HFF-Myc (cell line): ENCODE results near the gene METTL21A.

ENCODE experiments used
- DNase-seq: peaks from one replicate; pipeline ENCODE4 v3.0.0-alpha.2; 2011; ENCODE audit warnings: low read depth; ENCODE audit errors: extremely low read depth
- H3K4me3 ChIP-seq: replicated peaks from 2 replicates; pipeline ENCODE4 v1.5.1; 2011; ENCODE audit warnings: low read depth, mild to moderate bottlenecking, control low read depth, low read length
- TF ChIP-seq, protein P1 (sequence below): IDR thresholded peaks from 2 replicates; pipeline ENCODE4 v1.5.1; 2012; ENCODE audit warnings: mild to moderate bottlenecking, low read depth, low read length, control low read depth; ENCODE audit errors: missing control alignments

Gene METTL21A

DNA sequence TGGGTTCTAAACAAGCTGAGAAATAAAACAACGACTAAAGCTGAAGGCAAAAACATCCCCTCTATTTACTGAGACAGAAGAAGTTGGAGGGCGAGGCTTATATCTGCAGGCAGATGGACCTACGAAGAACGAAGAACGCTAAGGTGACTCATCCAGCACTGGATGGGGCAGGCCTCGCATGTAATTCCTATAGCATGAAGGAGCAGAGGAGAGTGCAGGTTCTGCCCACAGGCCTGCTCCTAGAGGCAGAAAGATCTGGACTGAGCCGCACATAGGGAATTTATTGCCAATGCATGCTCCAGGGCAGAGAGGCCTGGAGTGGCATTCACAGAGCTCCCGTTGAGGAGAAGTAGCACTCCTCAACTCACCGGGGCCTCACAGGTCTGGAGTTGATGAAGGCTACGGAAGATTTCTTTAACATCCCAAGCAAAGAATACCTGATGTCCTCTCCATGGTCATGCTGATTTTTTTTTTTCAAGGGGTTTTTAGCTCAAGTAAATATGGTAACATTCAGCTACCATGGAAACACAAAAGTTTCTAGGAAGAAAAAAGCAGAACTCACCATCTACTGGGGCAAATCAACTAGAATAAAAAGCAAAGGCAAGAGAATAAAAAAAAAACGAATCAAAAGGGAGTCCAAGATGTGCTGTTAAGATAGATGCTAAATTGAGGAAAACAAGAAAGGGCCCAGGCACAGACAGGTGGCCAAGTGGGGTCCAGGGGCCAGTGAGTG lies 10.4 kb upstream of the METTL21A start:
- DNase-seq: no peak
- H3K4me3 ChIP-seq: no peak overlapping the region
- TF ChIP-seq, protein P1, sequence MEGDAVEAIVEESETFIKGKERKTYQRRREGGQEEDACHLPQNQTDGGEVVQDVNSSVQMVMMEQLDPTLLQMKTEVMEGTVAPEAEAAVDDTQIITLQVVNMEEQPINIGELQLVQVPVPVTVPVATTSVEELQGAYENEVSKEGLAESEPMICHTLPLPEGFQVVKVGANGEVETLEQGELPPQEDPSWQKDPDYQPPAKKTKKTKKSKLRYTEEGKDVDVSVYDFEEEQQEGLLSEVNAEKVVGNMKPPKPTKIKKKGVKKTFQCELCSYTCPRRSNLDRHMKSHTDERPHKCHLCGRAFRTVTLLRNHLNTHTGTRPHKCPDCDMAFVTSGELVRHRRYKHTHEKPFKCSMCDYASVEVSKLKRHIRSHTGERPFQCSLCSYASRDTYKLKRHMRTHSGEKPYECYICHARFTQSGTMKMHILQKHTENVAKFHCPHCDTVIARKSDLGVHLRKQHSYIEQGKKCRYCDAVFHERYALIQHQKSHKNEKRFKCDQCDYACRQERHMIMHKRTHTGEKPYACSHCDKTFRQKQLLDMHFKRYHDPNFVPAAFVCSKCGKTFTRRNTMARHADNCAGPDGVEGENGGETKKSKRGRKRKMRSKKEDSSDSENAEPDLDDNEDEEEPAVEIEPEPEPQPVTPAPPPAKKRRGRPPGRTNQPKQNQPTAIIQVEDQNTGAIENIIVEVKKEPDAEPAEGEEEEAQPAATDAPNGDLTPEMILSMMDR: no peak

DNA sequence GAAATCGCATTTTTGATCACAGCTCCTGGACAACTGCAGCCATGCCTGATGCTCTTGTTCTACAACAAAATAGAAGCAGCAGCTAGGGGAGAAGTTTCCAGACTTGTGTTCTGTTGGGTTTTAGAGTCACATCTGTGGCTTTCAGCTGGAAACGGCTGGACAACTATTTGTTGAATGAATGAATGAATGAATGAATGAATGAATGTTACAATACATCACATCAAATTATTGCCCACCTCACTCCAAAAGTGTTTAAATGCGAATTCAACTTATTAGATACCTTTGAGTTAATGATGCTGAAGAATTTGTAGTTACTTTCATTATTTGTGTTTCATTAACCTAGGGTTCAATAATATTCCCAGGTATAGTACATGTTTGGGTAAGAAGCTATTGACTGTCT lies 8.5 kb upstream of the METTL21A start:
- no peak for DNase-seq
- TF ChIP-seq, protein P1: no peak
- no peak overlapping the region for H3K4me3 ChIP-seq

DNA sequence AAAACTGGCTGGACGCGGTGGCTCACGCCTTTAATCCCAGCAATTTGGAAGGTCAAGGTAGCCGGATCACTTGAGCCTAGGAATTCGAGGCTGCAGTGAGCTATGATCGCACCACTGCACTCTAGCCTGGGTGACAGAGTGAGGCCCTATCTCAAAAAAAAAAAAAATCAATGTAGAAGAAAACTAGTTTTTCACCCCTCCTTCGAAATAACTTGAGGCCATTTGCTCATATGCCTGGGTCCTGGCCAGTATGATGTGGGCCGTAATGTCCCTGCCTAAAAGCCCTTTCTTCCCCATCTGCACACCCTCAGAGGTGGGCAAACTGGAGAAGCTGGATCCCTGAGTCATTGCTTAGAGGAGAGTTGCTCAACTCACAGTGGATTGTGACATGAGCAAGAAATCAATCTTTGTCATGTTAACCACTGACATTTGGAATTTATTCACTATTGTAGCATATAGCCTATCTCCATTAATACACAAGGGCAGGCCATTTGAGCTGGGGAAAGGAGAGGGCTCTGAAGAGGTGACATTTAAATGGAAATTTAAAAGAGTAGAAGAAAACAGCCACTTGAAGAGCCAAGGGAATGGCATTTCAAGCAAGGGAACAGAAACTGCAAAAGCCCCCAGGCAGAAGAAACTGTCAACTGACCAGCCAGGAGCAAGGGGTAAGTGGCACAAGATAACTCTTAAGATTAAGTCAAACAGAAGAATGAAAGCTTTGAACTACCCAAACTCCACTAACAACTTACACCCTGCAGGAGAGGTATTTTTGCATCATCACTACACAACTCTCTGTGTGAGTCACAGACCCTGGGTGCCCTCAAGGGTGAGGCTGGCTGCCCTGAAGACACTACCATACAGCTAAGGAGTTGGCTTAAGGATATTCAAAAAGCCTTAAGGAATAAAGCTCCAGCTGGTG lies 7.6 kb upstream of the METTL21A start:
- DNase-seq: no peak
- H3K4me3 ChIP-seq: no peak overlapping the region
- TF ChIP-seq, protein P1: no peak

DNA sequence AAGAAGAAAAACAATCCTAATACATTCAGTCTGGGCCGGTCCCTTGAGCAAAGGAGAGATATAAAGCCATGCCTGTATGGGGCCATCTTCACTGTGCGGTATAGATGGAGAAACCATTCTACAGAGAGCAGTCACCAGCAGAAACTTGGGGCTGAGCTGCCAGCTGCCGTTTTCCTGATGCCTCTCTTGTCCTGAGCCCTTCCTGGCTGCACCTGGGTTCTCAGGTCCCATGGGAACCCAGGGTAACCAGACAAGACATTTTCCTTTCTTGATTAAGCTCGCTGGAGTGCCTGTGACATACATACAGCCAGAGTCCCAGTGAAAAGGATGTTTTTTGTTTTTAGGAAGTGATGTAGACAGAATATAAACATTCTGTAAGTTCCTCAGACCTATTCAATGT lies 5.3 kb upstream of the METTL21A start:
- no peak for DNase-seq
- no peak overlapping the region for H3K4me3 ChIP-seq
- TF ChIP-seq, protein P1: no peak

DNA sequence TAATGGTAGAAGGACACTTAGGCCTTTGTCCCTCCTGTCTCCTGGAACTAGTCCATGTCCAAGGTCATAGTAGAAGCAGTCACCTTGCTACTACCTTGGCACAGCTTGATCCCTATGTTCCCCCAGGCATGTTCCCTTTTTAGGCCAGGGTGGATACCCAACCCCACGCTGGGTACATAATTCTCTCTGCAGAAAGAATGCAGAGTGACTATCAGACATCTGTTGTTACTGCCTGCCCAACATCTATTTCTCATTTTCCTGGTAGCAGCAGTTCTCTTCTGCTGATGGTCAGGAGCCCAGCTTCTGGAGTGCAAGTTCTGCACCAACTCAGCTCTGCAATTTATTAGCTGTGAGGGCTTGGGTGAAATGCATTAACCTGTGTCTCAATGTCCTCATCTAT lies 4.4 kb upstream of the METTL21A start:
- TF ChIP-seq, protein P1: no peak
- DNase-seq: no peak
- H3K4me3 ChIP-seq: no peak overlapping the region

DNA sequence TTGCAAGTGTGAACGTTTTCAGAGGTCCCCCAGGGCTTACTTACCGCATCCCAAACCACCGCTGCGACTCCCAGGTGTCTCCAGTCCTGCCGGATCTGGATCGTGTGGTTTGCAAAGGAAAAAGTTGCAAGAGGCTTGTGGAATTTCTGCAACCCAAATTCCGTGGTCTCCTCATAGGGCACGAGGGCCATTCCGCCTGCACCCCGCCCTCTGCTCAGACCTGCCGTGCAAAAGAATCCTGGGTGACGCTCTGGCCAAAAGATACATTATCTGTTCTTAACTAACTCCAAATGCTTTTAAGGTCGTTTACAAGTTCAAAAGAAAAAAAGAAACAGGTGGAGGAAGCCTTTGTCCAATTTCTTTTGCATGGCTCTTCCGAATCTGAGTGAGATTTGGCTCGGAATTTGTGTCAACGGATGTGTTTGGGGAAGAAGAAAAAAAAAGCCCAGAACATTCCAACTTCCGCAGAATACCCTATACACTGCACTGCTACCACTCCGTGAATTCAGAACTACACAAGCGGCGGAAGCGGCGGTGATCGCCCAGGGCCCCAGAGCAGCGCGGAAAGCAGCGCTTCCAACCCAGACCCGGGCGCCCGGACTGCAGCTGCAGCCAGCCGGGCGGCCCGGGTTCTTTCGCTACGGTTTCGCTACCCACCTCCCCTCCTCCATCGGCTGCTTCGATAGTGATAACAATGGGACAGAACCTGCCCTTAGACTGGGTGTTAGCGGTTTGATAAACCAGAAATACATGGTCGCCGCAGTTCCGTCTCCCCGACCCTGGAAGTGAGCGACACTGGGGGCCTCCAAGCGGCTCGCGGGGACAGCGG lies 795 bp downstream of the METTL21A start:
- TF ChIP-seq, protein P1: no peak
- no peak for DNase-seq
- peak overlapping the region; percentile 77 for H3K4me3 ChIP-seq
